Lower leg skin (tissue), 4 donors: ENCODE data around the gene ROR1. TPM values are rescaled to one million over a fixed set of nuclear protein-coding genes. Genes with fewer than 3 reads are reported as not detected.

Source experiments
- DNase-seq, 2 donors: peaks; one replicate each; pipeline ENCODE4 v3.0.0-alpha.2; 2019; ENCODE audit warnings: low spot score in 2 of 2
- H3K4me3 ChIP-seq: fragments of 200-600 bp; sonication (generic); 2 replicates; pipeline ENCODE4 v1.5.1; 2017; ENCODE audit warnings: mild to moderate bottlenecking, low read depth; ENCODE audit not compliant: poor library complexity, severe bottlenecking
- POLR2A ChIP-seq, 2 donors: fragments of 450-650 bp; IDR thresholded peaks; one replicate each; pipeline ENCODE4 v1.6.1; 2016 to 2017; ENCODE audit warnings: antibody characterized with exemption in 2 of 2, mild to moderate bottlenecking in 1 of 2, moderate library complexity in 1 of 2
- WGBS, 2 donors: methylation state at CpG; one replicate each; pipeline ENCODE4 v1.1.5; 2018; 5-methylcytosine and 5-hydroxymethylcytosine counted together
- intact Hi-C: fragments of 100-400 bp; cut with DNase I; formaldehyde crosslinking; loops from one replicate; pipeline ENCODE4 v1.15.0; 2023; ENCODE audit warnings: low total_unique reads
- total RNA-seq, 4 donors: library from RNA; depleted of rRNA; stranded (reverse); fragments of >200 nt; gene quantifications; one replicate each; pipeline ENCODE4 v1.1.0, GENCODE V29; 2016
- TF ChIP-seq, protein P1 (sequence below), 3 donors: fragments of 450-650 bp; IDR thresholded peaks; one replicate each; pipeline ENCODE4 v1.5.1; 2016; ENCODE audit warnings: antibody characterized with exemption in 3 of 3, mild to moderate bottlenecking in 3 of 3, moderate library complexity in 2 of 3

The ROR1 gene
- total RNA-seq, 4 donors from 2014 or later = 12.9 to 28.6 (median 22.5) TPM

DNA sequence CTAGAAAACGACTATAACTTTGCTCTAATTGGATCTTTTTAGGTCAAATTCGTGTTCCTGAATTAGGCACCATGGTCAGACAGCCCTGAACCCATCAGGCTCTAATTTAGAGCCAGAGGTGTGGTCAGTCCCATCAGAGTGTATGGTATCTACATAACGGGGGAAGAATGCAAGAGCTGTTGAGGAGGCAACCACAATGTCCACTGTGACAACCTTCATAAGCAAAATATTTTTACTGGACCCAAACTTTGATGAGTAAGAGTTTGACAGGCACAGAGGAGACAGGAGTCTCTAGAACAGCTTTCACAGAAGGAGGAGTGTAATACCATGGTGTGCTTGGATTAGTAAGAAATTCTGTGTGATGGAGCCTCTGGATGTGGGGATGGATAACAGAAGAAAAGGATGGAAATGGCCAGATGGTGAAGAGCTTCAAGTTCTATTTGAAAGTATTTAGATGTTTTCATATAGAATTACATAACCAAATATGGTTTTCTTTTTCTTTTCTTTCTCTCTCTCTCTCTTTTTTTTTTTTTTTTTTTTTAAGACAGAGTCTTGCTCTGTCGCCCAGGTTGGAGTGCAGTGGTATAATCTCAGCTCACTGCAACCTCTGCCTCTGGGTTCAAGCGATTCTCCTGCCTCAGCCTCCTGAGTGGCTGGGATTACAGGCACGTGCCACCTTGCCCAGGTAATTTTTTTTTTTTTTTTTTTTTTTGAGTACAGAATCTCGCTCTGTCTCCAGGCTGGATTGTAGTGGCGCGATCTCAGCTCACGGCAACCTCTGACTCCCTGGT, 454.5 kb downstream of the ROR1 start:
- DNase-seq = no peak
- H3K4me3 ChIP-seq = no peak overlapping the region
- TF ChIP-seq, protein P1, sequence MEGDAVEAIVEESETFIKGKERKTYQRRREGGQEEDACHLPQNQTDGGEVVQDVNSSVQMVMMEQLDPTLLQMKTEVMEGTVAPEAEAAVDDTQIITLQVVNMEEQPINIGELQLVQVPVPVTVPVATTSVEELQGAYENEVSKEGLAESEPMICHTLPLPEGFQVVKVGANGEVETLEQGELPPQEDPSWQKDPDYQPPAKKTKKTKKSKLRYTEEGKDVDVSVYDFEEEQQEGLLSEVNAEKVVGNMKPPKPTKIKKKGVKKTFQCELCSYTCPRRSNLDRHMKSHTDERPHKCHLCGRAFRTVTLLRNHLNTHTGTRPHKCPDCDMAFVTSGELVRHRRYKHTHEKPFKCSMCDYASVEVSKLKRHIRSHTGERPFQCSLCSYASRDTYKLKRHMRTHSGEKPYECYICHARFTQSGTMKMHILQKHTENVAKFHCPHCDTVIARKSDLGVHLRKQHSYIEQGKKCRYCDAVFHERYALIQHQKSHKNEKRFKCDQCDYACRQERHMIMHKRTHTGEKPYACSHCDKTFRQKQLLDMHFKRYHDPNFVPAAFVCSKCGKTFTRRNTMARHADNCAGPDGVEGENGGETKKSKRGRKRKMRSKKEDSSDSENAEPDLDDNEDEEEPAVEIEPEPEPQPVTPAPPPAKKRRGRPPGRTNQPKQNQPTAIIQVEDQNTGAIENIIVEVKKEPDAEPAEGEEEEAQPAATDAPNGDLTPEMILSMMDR (IDR thresholded peaks at IDR 0.05) = no peak
- no peak for TF ChIP-seq POLR2A (IDR thresholded peaks at IDR 0.05)
- WGBS, 2 donors = 81 to 83% methylated on average over 10 of the region's 10 CpGs
- intact Hi-C loops = no loop called here

DNA sequence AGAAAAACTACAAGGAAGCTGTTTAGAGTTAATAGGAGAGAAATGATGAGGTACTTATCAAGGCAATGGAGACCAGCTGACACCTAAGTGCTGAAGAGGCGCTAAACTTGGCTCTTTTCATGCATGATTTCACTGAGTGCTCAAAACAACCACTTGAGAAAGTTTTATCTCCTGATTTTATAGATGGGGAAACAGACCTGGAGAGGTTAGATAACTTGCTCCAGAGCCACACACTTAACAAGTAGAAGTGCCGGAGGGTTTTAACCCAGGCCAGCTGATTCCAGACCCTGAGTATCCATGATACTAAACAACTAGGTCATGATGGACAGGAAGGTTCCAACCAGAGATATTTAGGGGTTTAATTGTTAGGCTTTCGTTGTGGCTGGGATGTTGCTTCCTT, 455.5 kb downstream of the ROR1 start:
- TF ChIP-seq, protein P1 (IDR thresholded peaks at IDR 0.05) = no peak
- no peak for TF ChIP-seq POLR2A (IDR thresholded peaks at IDR 0.05)
- no peak overlapping the region for H3K4me3 ChIP-seq
- intact Hi-C loops = no loop called here
- no peak for DNase-seq
- 86 to 91% methylated on average over 3 of the region's 3 CpGs for WGBS, 2 donors

Other genes starting within 250 kb of the ROR1 start
- 10 to 100 TPM; 39.3 to 54.2 (median 48.9) TPM for gene PGM1, start 180.6 kb upstream of the ROR1 start, total RNA-seq